HUDEP-2 (cell line): ENCODE results near the gene PRR3.
A peak's percentile ranks its signal among the peaks of the same experiment; 100 is the strongest.
"Not testable (repeated sequence)": the region's sequence is repeated elsewhere in the genome, so short reads cannot be mapped to it uniquely, and the experiment has no call there.

Experiments used
- DNase-seq, 76 experiments: peaks; one replicate each; lab custom pipeline; 2025; ENCODE audit not compliant: unreplicated experiment in 76 of 76; lab: John Stamatoyannopoulos, UW

Gene PRR3

DNA sequence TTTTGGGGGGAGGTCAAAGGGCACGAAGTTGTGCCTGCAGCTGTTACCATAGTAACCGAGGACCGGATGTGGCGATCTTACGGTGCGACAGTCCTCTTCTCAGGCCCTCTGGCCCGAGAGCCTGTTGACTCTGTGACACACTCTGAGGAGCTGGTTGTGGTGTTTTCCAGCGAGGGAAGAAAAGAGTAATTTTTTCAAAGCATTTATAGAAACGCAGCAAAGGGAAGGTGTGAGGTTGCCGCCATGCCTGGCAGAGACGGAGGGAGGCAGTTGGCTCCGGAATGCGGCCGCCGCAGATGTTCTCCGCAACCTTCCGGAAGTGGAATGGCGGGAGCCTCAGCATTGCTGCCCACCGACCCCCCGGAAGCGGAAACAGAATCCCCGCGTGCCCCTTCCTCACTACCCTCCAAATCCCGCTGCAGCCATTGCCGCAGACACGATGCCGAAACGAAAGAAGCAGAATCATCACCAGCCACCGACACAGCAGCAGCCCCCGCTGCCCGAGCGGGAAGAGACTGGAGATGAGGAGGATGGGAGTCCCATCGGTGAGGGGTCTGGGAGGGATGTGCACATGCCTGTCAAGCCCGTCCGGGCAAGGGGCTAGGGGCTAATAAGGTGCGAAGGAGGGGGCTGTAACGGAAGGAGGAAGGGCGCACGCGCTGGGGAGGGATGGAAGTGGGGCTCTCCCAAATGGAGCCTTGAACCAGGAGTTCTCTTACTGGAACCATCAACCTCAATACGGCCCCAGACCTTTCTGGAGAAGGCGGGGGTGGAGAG is at the start of gene PRR3:
PRR3 (plus strand) TSS at position 390 of the 777 bp plus-strand sequence; CDS start at position 440, 50 bp downstream.
- peak in 74 of 76 experiments; percentile 62 to 98 (median 86) for DNase-seq

DNA sequence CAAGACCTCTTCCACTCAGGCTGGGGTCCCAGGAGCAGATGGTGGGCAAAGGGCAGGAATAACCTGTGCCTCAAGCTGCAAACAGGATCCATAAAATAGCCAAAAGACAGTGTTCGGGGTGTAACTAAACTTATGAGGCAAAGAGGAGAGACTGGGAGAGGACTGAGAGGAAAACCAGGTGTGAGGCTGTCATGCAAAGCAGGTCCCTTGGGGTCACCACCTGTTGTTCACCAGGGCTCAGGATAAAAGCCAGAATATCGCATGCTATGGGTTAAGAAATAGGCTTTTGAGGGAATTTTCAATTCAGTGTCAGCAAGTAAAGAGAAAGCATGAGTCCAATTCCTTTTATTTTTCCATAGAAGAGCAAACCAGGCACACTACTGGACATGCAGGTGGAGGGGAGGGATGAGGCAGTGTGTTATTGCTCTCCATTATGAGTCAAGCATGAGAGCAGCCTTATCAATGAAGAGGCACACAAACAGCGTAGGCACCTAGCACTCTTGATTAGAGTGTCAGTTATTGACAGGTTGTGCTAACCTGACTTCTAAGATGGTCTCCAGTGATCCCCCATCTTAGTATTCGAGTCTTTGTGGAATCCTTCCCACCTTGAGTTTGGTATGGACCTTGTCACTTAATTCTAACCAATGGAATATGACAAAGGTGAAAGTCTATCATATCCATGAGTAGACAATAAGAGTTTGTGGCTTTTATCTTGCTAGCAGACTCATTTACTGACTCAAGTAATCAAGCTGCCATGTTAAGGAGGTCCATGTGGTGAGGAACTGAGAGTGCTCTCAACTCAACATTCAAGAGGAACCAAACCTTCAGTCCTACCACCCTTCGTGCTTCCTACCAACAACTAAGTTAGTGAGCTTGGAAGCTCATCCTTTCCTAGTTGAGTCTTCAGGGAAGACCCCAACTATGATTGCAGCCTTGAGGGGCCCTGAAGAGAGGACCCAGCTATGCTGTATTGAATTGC is 49.0 kb upstream of the PRR3 start:
- DNase-seq = no peak

DNA sequence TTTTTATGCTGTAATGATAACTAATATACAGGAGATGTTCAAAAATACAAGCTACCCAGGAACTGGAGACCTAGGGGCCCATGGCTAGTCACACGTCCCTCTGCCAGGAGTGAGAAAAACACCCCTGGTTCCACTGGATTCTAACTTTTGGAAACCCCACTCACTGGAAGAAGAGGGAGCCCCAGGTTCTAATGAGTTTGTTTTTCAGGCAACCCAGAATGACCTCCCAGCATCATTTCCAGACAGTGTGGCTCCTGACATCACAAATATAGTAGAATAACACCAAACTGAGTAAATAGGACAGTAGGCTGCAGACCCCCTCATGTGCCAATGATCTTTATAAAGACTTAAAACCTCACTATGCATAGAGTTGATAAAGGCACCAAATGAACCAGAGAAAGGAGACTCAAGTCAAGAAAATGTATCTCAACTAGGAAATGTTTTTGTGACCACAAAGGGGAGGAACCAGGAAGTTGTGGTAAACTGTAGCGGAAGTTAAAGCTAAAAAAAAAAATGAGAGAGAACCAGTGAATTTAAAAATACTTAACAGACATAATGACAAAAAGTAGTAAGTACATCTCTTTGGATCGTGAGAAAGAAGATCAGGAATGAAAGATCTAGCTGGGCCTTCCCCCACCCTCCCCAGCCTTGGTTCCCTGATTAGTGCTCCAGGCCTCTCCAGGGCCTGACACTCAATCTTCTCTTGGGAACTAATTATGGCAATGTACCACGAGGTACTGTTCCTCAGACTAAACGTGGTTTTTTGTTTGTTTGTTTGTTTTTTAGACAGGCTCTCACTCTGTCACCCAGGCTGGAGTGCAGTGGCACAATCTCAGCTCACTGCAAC is 48.0 kb upstream of the PRR3 start:
- no peak for DNase-seq

DNA sequence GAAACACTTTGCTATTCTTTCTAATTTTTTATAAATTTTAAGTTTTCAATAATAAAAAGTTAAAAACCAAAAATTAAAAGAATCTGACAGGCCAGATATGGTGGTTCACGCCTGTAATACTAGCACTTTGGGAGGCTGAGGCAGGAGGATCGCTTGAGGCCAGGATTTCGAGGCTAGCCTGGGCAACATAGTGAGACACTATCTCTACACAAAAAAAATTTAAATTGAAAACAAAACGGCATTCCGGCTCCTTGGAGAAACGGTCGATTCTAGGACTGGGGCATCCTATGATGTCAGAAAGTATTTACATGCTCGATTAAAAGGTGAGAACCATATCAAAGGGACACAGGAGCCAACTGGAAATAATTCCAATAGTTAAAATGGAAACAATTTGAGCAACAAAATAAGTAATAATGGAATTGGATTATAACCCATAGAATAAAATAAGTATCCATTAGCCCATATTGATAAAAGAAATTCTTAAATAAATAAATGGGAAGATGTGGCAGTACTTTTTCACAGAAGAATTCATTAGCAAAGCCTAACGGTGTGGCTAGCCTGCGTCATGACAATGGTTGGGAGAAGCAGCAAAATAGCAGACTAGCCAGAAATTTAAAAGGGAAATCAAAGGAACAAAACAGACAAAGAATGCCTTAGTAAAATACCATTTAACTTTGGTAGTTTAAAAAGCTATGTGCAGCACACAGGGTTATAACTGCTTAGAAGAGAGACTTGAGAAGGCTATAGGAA is 46.5 kb upstream of the PRR3 start:
- DNase-seq = no peak

GRCh38 chr6:30511169-30511546 is 45.9 kb upstream of the PRR3 start:
- no peak for DNase-seq

GRCh38 chr6:30513451-30513850 is 43.6 kb upstream of the PRR3 start:
- DNase-seq = no peak

DNA sequence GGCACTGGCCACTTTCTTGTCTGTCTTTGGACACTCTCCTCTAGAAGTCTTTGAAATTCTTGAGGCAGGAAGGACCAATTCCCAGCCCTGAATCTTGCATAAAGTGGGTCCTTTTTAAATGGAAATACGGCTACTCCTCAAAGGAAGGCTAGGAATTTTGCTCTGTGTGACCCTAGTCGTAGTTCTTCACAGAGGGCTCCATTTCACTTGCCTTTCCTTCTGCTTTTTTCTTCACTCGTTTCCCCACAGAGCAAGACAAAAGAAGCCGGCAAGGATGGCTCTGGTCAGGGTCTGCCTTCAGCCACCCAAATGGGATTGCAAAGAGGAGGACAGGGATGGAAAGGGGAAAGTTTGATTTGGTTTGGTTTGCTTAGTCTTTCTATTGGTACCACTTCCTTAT is 42.0 kb upstream of the PRR3 start:
- no peak for DNase-seq

- peak in 69 of 76 experiments; percentile 29 to 88 (median 69) for DNase-seq
Observed at GRCh38 chr6:30515944-30516753, 40.9 kb upstream of the PRR3 start.

DNA sequence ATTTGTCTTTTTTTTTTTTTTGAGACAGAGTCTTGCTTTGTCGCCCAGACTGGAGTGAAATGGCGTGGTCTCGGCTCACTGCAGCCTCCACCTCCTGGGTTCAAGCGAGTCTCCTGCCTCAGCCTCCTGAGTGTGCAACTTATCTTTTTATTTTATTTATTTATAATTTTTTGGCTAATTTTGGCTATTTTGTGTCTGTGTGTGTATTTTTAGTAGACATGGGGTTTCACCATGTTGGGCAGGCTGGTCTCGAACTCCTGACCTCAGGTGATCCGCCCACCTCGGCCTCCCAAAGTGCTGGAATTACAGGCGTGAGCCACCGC is 40.4 kb upstream of the PRR3 start:
- DNase-seq = not testable (repeated sequence)

DNA sequence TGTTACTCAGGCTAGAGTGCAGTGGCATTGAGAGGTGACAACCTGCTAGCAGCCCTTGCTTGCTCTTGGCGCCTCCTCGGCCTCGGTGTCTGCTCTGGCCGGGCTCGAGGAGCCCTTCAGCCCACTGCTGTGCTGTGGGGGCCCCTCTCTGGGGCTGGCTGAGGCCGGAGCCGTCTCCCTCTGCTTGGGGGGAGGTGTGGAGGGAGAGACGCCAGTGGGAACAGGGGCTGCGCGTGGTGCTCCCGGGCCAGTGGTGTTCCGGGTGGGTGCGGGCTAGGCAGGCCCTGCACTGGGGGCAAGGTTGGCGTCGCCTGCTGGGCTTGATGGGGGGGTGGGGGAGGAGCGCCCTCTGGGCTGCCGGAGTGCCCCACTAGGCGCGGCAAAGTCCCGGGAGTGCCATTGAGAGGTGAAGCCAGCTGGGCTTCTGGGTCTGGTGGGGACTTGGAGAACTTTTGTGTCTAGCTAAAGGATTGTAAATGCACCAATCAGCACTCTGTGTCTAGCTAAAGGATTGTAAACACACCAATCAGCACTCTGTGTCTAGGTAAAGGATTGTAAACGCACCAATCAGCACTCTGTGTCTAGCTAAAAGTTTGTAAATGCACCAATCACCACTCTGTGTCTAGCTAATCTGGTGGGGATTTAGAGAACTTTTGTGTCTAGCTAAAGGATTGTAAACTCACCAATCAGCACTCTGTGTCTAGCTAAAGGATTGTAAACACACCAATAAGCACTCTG is 39.2 kb upstream of the PRR3 start:
- DNase-seq = not testable (repeated sequence)

DNA sequence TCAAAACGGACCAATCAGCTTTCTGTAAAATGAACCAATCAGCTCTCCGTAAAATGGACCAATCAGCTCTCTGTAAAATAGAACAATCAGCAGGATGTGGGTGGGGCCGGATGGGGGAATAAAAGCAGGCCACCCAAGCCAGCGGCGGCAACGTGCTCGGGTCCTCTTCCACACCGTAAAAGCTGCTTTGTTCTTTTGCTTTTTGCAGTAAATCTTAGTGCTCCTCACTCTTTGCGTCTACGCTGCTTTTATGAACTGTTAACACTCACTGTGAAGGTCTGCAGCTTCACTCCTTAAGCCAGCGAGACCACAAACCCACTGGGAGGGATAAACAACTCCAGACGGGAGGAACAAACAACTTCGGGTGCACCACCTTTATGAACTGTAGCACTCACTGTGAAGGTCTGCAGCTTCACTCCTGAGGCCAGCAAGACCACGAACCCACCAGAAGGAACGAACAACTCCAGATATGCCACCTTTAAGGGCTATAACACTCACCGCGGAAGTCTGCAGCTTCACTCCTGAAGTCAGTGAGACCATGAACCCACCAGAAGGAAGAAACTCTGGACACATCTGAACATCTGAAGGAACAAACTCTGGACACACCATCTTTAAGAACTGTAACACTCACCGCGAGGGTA is 38.5 kb upstream of the PRR3 start:
- DNase-seq = not testable (repeated sequence)

DNA sequence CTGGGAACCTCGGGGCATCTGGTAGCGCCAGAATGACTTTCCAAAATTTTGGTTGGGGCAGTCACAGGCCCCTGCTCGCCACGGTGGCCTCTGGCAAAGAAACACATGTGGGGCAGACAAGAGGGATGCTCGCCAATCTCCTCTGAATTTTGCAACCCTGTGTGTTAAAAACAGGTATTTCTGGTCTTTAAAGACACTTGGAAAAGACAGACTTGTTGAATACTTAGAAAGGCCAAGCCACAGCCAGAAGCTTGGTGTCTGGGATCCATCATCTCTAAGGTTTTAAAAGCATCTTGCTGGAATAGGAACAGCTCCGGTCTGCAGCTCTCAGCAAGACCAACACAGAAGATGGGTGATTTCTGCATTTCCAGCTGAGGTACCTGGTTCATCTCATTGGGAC is 36.6 kb upstream of the PRR3 start:
- DNase-seq = no peak

DNA sequence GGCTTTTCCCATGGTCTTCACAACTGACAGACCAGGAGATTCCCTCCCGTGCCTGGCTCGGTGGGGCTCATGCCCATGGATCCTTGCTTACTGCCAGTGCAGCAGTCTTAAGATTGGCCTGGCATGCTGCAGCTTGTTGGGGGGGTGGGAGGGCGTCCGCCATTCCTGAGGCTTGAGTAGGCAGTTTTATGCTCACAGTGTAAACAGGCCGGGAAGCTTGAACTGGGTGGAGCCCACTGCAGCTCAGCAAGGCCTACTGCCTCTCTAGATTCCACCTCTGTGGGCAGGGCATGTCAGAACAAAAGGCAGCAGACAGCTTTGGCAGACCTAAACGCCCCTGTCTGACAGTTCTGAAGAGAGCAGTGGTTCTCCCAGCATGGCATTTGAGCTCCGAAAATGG is 36.0 kb upstream of the PRR3 start:
- not testable (repeated sequence) for DNase-seq

DNA sequence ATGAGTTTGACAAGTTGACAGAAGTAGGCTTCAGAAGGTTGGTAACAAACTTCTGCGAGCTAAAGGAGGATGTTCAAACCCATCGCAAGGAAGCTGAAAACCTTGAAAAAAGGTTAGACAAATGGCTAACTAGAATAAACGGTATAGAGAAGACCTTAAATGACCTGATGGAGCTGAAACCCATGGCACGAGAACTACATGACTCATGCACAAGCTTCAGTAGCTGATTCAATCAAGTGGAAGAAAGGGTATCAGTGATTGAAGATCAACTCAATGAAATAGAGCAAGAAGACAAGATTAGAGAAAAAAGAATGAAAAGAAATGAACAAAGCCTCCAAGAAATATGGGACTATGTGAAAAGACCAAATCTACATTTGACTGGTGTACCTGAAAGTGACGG is 35.1 kb upstream of the PRR3 start:
- DNase-seq = not testable (repeated sequence)

DNA sequence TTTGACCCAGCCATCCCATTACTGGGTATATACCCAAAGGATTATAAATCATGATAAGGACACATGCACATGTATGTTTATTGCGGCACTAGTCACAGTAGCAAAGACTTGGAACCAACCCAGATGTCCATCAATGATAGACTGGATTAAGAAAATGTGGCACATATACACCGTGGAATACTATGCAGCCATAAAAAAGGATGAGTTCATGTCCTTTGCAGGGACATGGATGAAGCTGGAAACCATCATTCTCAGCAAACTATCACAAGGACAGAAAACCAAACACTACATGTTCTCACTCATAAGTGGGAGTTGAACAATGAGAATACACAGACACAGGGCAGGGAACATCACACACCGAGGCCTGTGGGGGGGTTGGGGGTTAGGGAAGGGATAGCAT is 30.7 kb upstream of the PRR3 start:
- not testable (repeated sequence) for DNase-seq

- not testable (repeated sequence) for DNase-seq
Observed at GRCh38 chr6:30529349-30529875, 27.7 kb upstream of the PRR3 start.

- no peak for DNase-seq
Observed at GRCh38 chr6:30530014-30530413, 27.1 kb upstream of the PRR3 start.
